HG03135 (cell line): ENCODE results near the gene ARMC7.
"Not testable (repeated sequence)": the region's sequence is repeated elsewhere in the genome, so short reads cannot be mapped to it uniquely, and the experiment has no call there.

Source experiments
- ATAC-seq: cut with Tn5 transposase; IDR thresholded peaks from one replicate; pipeline ENCODE4 v1.9.1; 2021; ENCODE audit warnings: mild to moderate bottlenecking, moderate library complexity; ENCODE audit not compliant: unreplicated experiment

ARMC7 gene

DNA sequence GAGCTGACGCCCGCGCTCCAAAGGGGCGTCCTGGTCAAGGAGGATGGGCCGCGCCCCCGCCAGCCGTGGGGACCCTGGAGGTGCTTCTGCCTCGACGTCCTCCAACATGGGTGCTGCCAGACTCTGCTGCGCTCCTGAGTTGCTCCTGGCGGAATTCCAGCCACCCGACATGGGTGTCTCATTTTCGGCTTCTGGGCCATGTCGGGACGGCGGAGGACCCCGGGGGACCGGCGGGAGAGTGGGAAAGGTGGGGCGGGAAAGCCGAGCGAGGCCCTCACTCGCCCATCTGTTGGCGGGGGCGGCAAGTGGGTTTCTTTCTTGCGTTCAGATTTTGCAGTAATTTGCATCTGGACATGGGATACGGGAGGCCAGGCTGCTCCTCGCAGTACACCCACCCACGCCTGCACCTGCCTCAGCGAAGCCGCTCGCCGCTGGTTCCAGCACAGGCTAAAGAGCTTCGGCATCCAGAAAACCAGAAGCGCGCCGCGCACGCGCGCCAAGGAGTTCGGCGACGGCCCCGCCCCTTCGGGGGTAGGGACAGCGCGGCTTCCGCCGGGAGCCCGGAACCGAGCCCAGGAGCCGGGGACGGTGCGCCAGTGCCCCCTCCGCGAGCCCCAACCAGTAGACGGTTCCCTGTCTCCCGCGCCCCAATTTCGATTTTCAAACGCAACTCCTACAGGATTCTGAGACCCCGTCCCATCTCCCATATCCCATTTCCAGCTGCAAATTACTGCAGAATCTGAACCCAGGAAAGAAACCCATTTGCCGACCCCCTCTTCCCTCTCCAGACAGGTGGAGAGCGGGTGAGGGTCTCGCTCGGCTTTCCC, at the start of gene ARMC7:
Gene ARMC7 (plus strand): TSS at position 563 of the 827 bp plus-strand sequence. CDS start 320 bp downstream, outside the sequence.
- ATAC-seq, result peak; percentile 55

DNA sequence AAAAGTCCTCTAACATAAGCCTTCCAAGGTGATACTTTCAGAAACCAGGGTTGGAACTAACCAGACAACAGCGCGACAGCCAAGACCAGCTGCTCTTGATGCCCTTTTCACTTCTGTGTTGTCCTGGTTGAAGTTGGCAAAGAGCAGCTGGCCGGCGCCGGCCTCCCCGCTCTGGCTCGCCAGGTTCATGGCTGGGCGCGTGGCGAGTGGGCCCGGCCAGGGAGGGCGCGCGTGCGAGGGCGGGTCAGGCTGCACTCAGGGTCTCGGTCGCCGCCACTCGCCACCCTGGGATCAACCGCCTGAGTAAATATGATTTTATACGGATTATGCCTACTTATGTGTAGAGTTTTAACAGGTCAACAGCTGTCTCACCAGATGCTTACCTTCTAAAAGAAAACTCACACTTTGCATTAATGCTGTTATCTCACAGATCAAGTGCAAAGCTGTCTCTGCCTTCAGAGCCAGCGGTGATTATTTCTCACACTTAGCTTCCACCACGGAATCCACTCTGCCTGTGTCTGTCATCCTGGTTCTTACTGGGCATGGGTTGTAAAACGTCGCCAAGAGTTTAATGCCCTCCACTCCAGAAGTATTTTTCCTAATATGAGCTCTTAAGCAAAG, 49.2 kb upstream of the ARMC7 start:
- ATAC-seq, result no peak

GRCh38 chr17:75061055-75061438, 48.7 kb upstream of the ARMC7 start:
- no peak for ATAC-seq

- no peak for ATAC-seq
These were observed 48.2 kb upstream of the ARMC7 start for GRCh38 chr17:75061618-75062017.

GRCh38 chr17:75063201-75063600, 46.6 kb upstream of the ARMC7 start:
- ATAC-seq, result no peak

DNA sequence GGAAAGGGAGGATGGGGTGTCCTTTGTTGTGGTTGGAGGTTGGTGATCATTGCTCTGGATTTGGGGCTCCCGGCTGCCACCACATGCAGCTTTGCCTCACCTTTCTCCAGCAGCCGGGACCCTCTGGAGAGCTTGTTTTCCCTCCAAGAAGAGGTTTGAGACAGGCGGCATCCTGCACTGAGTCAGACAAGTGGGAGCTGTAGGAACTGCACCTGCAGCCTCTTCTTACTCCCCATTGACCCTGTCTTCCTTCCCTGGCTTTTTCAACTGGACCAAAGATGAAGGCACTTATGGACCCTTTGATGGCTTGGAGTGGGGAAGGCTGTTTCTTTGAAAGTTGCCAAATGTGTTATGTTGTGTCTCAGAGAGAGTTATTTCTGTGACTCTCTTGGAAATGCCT, 46.1 kb upstream of the ARMC7 start:
- no peak for ATAC-seq

- no peak for ATAC-seq
These were observed 45.7 kb upstream of the ARMC7 start for GRCh38 chr17:75064040-75064439.

GRCh38 chr17:75064460-75064859, 45.3 kb upstream of the ARMC7 start:
- no peak for ATAC-seq

DNA sequence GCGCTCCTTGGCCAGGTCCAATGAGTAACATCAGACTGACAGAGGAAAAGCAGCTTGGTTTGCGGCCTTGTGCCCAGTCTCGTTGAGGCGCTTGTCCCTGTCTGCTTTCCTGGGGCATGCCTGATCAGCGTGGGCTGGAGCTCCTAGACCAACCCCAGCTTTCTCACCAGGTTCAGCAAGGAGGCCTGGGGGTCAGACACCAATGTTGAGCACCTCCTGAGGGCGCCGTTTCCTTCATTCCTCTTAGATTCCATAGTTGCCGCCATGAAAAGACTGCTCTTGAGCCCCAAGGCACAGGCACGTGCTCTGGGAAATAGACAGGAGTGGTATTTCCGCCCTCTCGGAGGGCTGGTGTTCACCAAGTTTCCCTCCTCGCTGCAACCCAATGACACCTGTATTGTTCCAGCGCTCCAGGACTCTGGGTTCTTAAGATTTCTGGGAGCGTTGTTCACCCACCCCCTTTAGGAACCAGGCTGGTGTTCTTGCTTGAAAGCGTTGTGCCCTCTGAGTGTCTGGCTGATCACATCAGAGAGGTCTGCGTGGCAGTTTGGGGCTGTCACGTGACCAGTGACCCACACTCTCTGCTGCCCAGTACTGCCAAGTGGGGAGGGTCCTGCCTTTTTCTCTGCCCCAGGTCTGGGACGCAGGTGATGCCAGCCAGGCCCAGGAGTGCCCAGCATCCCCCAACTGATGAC, 44.8 kb upstream of the ARMC7 start:
- ATAC-seq, result no peak

DNA sequence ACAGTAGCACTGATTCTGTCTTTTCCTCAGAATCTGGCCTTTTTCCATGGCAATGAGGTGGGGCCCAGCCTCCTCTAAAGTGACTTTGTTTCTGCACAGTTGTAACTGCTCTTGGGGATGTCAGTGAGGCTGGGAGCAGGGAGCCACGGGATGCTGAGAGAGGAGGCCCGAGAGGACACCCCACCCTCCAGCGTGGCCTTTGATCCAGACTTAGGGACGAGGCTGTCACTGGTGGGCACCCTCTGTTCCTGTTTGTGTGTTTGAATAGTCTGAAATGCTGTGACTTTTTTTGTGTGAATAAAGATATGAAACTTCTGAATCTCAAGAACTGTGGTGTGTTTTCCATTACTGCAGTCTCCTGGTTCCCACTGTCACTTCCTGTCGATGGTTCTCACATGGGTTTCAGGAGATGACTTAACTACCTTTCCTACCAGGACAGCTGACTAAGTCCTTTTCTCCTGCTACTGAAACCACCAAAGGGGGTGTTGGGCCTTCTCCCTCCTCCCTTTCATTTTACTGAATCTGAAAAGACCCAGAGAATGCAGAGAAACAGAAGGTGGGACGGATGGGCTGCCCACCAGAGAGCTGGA, 44.1 kb upstream of the ARMC7 start:
- no peak for ATAC-seq

- ATAC-seq, result no peak
These were observed 41.9 kb upstream of the ARMC7 start for GRCh38 chr17:75067856-75068255.

DNA sequence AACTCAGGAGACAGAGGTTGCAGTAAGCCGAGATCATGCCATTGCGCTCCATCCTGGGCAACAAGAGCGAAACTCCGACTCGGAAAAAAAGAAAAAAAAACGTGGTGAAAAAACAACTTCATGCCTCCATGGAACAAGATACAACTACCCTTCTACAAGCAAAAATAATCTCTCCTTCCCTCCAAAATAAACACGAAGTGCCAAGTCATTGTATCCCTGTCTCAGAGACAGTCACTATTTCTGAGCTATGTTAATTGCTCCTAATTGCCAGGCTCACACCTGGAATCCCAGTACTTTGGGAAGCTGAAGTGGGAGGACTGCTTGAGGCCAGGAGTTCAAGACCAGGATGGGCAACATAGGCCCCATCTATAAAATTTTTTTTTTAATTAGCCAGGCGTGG, 41.0 kb upstream of the ARMC7 start:
- ATAC-seq, result no peak

GRCh38 chr17:75069783-75070182, 40.0 kb upstream of the ARMC7 start:
- ATAC-seq, result no peak

- ATAC-seq, result not testable (repeated sequence)
These were observed 38.1 kb upstream of the ARMC7 start for GRCh38 chr17:75071478-75072271.

- ATAC-seq, result not testable (repeated sequence)
These were observed 36.9 kb upstream of the ARMC7 start for GRCh38 chr17:75072909-75073308.

DNA sequence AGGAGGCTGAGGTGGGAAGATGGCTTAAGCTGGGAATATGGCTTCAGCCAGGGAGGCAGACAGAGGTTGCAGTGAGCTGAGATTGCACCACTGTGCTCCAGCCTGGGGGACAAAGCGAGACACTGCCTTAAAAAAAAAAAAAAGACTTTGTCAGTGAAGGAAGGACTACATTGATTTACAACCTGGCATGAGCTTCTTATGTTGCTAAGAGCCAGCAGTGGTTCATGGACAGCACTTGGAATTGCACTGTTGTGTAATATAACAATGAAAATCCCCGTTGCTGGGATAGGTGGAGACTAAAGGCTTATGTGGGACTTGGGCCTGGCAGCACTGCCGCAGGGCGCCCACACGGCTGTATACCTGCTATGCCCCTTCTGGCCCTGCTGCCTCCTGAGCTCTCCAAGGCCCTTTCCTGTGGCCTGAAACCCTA, 36.1 kb upstream of the ARMC7 start:
- ATAC-seq, result no peak

GRCh38 chr17:75074532-75074931, 35.2 kb upstream of the ARMC7 start:
- no peak for ATAC-seq

- ATAC-seq, result no peak
These were observed 34.0 kb upstream of the ARMC7 start for GRCh38 chr17:75075597-75076336.

- ATAC-seq, result no peak
These were observed 32.7 kb upstream of the ARMC7 start for GRCh38 chr17:75077072-75077495.
